GM19025 (cell line): ENCODE results near the gene ELMOD1.
A peak's percentile ranks its signal among the peaks of the same experiment; 100 is the strongest.

Source experiments
- ATAC-seq: cut with Tn5 transposase; IDR thresholded peaks from one replicate; pipeline ENCODE4 v1.9.1; 2021; ENCODE audit warnings: mild to moderate bottlenecking, low read depth, moderate library complexity; ENCODE audit not compliant: unreplicated experiment

The ELMOD1 gene

DNA sequence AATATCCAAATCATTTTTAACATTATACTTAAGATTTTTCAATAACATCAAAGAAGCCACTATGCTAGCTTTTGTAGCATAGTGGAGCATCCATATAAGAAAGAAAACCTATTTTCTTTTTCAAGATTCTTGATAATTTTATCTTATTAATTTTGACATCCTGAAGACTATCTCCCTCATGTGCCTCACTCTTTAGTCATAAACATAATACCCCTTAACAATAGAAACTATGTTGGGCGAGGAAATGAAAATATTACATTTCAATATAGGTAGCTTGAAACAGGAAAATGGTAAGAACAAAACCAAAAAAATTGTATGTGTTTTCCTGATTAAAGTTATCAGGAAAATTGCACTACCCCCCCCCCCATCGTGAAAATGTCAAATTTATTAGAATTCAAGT is 40.1 kb downstream of the ELMOD1 start:
- no peak for ATAC-seq

DNA sequence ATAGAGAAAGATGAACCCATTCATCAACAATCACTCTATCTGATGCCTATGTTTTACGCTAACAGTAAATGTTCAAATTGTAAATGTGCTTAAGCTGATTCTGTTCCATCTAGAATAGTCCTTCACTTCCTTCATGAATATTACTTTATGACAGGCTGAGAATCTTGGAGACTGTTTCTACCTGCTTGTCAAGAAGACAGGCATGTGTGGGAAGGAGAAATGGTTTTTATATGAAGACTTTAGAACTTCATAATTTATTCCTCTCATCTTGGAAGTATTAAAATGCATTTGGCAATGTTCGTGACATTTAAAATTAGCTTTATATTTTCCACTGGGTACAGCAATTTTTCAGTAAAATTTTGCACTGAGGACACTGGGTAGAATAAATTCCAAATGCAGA is 41.0 kb downstream of the ELMOD1 start:
- ATAC-seq, result no peak

- ATAC-seq, result no peak
Observed at GRCh38 chr11:107646783-107647182, 55.8 kb downstream of the ELMOD1 start.

GRCh38 chr11:107648242-107648641 is 57.3 kb downstream of the ELMOD1 start:
- ATAC-seq, result no peak

- ATAC-seq, result no peak
Observed at GRCh38 chr11:107651672-107652071, 60.7 kb downstream of the ELMOD1 start.

DNA sequence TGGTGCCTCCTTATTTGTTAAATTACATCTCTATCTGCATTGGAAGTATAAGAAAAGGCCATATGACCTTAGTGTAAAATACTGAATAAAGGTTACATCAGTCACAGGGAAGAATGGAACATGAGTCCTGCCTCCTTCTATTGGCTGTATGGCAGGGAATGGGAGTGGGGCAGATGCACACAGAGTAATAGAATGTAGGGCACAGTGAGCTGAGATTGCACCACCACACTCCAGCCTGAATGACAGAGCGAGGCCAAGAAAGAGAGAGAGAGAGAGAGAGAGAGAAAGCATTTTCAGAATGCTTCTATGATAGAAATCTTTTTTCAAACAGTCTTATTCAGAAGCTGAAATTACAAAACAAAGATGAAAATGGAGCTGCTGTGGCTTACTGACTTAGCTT is 62.1 kb downstream of the ELMOD1 start:
- no peak for ATAC-seq

- no peak for ATAC-seq
Observed at GRCh38 chr11:107655602-107656001, 64.7 kb downstream of the ELMOD1 start.

DNA sequence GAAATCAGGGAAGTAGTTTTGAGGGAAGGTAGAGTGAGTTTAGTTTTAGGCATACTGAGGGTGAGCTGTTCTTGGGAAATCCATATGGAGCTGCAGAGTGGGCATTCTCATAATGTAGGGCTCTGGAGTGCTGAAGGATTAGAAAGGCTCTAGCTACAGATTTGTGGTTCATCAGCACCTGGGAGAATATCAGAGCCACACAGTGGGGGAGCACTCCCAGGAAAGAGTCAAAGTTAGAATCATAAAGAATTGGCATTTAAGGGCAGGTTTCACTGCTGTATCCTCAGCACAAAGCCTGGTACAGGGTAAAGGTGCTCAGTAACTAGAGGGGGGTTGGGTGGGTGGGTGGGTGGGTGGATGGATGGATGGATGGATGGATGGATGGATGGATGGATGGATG is 68.4 kb downstream of the ELMOD1 start:
- no peak for ATAC-seq

DNA sequence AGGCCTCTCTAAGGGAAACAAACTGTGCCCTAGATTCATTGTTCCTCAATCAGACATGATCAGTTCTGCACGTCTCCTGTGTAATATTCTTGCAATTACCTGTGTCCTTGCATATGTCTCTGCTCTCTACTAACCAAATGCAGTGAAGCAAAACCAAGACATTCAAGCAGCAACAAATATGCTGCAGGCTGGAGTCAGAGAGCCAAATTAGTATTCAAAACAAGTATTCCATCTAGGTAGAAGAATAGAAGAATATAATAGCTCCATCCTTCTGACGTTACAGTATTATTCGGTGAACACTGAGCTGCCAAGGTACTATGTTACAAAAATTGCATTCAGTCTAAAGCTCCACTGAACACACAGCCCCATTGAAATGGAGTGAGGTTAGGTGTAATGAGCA is 69.1 kb downstream of the ELMOD1 start:
- no peak for ATAC-seq

DNA sequence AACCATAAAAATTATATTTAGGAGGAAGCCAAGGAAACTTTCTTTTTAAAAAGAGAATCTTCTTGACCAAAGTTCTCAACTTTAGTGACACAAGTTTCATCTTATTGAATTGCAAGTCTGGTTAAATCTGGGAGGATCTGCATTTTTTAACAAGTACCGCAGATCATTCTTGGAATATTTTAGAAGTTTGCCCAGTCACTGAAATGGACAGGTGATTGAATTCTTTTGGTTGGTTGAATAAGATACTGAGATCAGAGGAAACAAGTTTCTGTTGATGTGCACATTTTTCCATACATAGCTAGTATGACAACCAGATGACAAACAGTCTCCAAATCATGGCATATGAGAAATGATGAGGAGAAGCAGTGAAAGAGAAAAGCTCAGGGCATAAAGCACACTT is 70.7 kb downstream of the ELMOD1 start:
- no peak for ATAC-seq

DNA sequence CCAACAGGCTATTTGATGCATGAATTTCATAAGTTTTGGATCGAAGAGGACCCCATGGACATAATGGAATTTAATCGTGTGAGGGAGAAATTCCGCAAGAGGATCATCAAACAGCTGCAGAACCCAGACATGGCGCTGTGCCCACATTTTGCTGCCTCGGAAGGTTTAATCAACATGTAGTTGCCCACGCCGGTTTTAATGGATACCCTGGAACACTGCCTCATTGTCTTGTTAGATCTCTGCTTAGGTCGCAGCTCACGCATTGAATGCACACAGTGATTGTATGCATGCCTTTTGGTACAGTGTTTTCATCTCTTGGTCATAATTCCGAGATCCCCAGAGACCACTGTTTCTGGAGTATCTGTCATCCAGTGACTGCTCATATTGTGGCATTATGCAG is 74.1 kb downstream of the ELMOD1 start:
- ATAC-seq, result no peak

DNA sequence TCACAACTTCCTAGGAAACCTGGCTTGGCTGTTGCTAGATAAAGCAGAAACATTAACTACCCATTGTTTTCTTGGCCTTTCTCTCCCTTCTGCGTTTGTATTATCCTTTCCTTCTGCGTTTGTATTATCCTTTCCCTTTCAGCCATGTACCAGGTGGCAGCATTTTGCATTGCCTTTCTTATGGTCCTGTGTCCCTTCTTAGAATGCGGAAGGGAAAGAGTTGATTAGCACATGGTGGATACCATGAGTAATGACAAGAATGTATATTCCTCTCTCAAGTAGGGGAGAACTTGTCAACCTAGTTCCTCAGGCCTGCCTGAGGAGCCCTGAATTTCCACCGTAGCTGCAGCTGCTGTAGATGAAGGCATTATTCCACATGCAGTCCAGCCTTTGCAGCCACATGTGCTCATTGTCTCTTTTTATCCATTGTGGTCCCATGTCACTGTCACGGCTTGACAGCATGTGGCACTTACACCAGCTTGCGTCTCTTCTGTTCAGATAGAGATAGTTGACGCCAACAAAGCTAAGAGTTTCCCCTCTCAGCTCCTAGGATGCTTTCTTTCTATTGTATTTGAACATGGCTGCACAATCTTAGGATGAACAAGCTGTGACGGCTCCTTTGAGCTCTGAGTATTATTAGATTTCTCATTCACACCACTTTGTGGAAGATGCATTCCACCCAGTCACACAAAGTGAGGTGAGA is 76.1 kb downstream of the ELMOD1 start:
- no peak for ATAC-seq

DNA sequence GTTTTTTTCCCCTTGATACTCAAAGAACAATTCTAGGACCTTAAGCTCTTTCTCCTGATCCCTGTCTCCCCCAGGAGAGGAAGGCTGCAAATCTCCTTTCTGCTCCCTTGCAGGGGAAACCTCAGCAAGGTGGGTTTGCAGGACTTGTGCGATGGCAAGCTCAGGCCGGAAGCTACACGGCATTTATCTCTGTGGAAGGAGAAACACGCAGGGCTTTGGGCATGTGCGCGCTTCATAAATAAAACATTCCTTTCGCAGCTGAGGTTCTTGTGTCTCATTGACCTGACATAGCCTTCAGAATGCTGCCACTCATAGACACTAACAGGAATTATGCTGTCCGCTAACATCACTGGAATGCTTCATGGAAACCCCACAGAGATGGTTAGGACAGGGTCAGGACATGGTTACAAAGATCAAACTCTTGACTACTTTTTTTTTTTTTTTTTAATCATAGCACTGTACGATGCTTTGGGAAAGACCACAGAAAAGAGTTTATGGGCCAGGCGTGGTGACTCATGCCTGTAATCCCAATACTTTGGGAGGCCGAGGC is 78.3 kb downstream of the ELMOD1 start:
- no peak for ATAC-seq

- no peak for ATAC-seq
Observed at GRCh38 chr11:107669893-107670601, 79.1 kb downstream of the ELMOD1 start.

DNA sequence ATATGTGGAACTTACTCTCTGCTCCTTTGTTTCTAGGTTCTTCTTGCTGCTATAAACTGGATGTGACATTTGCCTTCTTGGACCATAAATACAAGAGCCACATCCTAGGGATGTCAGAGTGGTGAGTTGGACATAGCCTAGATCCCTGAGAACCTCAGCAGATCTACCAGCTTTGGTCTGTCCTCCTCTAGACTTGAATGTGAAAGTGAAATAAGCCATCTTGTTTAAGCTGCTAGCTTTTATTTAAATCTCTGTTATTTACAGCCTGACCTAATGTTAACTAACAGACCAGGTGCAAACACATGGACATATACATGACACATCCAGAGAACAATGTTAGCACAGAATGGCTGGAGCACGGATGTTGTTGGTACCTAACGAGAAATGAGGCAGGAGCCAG is 85.0 kb downstream of the ELMOD1 start:
- peak; percentile 55 for ATAC-seq

DNA sequence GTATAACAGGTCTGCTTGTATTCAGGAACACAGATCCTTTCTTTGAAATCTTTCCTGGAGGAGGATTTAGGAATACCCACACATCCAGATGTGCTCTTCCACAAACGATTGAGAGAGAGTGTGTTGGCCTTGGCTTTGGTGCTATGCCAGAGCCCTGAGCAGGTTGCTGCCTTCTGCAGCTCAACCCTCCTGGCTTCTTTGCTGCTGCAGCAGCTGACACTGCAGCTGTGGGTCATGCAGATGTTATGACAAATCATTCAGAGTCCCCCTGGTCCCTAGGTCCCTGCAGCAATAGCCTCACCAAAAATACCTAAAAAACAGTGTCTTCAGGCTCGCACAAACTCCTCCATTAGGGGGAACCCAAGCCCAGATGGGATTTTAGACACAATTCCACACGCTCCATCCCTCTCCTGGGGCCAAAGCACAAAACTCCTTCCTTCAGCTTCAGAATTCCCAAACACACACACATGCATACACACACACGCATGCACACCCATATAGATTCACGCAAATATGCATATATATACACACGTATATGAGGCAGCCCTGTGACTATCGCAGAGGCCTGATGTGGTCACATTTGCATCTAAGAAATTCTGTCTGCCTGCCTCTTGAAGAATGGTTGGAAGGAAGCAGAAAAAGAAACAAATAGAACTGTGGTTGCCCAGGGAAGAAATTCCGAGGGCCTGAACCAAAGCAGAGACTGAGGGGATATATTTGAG is 85.5 kb downstream of the ELMOD1 start:
- peak; percentile 31 for ATAC-seq

GRCh38 chr11:107677924-107678631 is 87.1 kb downstream of the ELMOD1 start:
- no peak for ATAC-seq

GRCh38 chr11:107678632-107678971 is 87.7 kb downstream of the ELMOD1 start:
- no peak for ATAC-seq

DNA sequence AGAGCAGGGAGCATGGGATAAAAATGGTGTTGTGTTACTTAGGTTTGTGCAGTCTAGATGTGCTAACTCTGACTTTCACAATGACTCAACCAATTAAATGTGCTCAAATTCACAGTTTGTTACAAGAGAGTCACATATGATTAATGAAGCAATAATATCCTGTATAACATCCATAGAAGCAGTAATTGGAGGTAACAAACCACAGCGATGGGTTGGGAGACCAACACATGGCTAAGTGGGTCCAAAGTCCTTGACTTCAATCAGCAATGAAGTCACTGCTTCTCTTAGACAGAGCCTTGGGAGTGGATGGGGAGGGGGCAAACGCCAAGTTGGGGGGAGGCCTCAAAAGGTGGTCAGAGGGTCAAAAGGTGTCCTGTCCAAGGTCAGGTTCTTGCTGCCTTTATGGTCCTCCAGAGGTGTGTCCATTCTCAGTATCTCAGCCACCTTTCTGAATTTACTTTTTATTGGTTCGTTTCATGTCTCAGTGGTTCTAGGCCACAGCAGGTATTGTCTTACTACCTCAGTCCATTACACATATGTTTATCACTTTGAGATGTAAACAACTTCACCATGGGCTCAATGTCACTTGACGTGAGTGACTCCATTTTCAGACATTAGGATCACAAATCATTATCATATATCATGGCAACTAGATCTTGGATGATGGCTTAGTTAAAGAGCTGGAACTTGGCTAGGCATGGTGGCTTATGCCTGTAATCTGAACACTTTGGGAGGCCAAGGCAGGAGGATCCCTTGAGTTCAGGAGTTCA is 88.5 kb downstream of the ELMOD1 start:
- no peak for ATAC-seq

DNA sequence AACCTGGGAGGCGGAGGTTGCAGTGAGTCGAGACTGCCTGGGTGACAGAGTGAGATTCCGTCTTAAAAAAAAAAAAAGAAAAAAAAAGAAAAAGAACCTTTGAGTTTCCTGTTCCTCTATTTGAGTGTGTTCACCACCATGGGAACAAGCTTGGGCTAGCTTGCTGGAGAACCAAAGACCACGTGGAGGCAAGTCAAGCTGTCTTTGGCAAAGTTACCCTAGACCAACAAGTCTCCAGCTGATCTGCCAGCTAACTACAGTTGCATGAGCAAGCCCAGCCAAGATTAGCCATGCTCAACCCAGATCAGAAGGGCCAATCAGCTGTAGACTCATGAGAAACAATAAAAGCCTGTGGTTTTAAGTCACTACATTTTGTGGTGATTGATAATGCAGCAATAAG is 91.2 kb downstream of the ELMOD1 start:
- no peak for ATAC-seq
